HG02885 (cell line): ENCODE data around the gene TMEM125.

Experiments used
- ATAC-seq: cut with Tn5 transposase; IDR thresholded peaks from one replicate; pipeline ENCODE4 v1.9.1; 2021; ENCODE audit warnings: mild to moderate bottlenecking; ENCODE audit not compliant: unreplicated experiment, poor library complexity

Gene TMEM125

DNA sequence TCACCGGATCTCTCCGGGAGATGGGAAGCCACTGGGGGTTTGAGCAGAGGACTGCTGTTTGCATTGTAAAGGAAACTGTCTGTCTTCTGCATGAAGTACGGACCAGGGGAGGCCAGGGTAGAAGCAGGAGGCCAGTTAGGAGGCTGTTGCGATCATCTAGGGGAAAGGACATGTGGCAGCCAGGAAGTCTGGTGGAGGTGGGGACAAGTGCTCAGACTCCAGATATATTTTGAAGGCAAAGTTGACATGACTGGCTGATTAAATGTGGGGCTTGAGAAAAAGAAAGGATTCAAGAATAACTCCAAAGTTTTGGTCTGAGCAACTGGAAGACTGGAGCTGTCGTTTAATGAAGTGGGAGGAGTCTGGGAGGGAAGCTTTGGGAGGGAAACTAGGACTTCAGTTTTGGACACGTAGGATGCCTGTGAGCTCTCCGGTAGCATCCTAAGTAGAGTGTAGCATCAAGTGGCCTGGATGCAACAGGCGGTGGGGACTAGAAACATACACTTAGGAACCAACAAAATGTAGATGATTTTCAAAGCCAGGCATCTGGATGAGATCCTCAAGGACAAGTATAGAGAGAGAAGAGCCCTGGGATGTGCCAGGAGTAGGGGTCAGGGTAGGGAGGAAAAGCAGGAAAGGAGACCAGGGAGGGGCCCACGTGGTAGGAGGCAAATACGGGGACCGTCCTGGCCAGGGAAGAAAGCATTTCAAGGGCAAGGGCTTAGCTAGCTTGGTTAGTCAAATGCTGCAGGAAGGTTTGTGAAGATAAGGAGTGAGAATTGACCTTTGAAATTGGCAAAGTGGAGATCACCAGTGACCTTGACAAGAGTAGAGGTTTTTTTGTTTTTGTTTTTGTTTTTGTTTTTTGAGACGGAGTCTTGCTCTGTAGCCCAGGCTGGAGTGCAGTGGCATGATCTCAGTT lies 19.3 kb downstream of the TMEM125 start:
- no peak for ATAC-seq

DNA sequence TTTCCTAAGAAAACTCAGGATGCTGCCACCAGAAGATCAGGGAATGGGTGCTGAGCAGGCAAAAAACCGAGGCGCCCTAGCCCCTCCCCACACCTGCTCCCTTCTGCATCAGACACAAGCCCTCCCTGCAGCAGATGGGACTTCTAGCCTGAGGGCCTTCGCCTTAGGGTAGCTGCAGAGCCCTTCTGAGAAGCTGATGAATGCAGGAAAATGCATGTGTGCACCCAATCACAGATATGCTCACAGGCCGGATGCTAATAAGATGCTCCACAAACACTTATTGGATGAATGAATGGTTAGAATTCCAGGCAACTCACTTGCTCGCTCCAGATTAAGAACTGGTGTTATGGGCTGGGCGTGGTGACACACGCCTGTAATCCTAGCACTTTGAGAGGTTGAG lies 22.4 kb downstream of the TMEM125 start:
- ATAC-seq, result no peak

GRCh38 chr1:43292679-43293078 lies 22.9 kb downstream of the TMEM125 start:
- ATAC-seq, result no peak

GRCh38 chr1:43293176-43293575 lies 23.4 kb downstream of the TMEM125 start:
- ATAC-seq, result no peak

DNA sequence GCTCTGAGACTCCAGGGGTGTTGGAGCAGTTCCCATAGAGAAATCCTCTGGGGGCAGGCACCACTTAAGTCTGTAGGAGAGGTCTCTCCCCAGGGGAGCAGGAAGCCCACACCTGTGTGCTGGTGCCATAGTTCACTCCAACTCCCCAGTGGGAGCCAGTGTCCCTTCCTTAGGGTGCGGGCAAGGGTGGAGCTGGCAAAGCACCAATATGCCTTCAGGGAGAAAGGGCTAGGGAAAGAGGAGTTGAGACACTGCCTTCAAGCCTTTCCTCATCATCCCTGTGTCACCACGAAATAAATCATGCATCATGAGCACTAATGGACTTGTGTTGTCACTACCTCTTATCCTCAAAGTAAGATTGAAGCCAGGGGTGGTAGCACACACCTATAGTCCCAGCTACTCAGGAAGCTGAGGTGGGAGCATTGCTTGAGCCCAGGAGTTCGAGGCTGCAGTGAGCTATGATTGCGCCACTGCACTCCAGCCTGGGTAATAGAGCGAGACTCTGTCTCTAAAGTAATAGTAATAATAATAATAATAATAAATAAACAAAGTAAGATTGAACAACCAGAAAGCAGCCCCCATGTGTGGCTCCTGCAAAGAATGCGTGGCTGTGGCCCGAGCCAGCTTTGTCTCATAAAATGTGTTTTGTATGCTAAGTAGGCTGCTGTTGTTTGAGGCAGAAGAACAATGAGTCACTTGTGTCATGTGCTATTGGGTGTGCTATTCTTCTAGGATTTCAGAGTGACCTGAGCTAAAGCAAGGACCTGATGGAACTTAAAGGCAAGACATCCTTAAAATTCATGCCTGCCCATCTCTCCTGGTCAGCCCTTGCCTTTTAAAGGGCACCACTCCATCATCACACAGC lies 24.3 kb downstream of the TMEM125 start:
- ATAC-seq, result no peak

DNA sequence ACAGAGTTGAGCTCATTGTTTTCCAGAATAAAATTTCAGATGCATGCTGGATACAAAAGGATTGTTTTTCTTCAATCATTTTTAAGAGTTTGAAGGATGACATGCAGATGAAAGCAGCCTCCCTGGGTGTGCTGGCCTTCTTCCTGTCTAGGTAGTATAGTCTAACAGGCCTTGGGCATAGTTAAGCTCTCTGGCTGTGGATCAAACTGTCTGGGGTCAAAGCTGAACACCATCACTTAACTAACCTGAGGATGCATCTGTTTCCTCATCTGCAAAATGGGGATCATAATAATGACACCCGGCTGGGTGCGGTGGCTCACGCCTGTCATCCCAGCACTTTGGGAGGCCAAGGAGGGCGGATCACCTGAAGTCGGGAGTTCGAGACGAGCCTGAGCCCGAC lies 25.0 kb downstream of the TMEM125 start:
- ATAC-seq, result no peak

DNA sequence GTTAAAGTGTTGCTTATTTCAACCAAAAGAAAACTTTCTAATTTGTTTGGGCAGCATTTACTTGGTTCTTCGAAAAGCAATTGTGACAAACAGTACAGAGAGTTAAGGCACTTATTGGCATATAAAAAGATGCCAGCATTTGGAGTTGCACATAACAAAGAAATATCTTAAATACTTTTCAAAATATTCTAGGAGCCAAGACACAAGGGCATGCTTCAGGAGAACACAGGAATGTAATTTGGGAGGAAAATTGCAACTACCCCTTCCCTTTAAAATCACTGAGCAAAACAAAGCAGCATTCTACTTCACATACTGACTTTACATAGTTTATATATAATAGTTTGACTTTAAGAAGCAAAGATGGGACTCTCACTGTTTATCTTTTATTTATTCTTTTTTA lies 26.4 kb downstream of the TMEM125 start:
- ATAC-seq, result no peak

DNA sequence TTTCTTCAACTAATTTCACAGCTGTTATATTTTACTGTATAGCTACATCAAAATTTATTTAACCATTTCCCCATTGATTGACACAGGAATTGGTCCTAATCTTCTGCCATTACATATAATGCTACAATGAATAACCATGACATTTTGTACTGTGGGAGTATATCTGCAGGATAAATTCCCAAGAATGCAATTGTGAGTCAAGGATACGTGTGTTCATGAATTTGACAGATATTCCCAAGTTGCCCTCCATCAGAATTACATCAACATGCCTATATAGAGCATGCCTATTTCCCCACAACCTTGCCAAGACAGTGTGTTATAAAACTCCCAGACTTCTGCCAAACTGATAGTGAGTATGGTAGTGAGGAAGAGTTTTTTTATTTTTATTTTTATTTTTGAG lies 28.3 kb downstream of the TMEM125 start:
- no peak for ATAC-seq

DNA sequence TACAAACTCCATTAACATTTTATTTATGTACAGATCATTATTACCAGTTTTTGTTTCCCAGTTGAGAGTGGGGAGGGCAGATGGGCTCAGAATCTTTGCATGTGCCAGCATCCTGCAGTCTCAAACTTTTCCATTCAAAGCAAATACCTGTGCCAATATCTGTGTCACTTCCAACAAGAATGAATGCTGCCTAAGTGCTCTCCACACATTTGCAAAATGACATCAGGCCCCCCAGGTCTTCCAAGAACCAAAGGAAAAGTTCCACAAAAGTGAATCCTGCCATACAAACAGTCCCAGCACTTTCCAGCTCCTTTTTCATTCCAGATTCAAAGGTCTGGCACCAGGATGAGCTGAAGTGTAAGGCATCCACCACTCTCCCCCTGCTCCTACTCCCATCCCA lies 29.3 kb downstream of the TMEM125 start:
- no peak for ATAC-seq

DNA sequence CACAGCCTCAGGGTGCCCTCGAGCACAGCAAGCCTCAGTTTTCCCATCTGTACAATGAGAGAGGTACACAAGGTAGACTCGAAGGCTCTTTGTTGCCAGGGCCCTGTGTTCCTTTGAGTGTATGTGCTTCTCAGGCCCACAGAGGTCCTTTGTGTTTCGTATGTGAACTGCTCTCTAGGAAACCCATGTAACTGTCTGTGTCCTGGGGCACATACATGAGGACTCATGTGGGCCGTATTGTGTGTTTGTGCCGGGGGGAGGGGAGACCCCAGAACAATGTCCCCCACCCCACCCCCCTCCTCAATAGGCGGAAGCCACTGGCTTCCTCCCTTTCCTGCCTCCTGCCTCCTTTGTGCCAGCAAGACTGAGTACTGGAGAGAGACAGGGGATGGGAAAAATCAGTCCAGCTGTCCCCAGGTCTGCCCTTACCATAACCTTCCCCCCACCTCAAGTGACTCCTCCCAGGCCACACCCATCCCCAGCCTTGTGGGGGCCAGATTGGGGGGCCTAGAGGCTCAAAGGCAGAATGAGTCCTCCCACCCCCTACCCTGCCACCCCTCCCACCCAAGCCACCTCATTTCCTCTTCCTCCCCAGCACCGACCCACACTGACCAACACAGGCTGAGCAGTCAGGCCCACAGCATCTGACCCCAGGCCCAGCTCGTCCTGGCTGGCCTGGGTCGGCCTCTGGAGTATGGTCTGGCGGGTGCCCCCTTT lies 30.8 kb downstream of the TMEM125 start, which contains the start of gene TIE1:
Gene TIE1, plus strand, starts transcription at position 605 of the 717 bp plus-strand sequence. Its CDS starts 90 bp downstream, at position 695.
- ATAC-seq, result no peak

- ATAC-seq, result no peak
These were observed 32.4 kb downstream of the TMEM125 start for GRCh38 chr1:43302201-43302600.

GRCh38 chr1:43302721-43303470 lies 33.1 kb downstream of the TMEM125 start:
- ATAC-seq, result no peak

DNA sequence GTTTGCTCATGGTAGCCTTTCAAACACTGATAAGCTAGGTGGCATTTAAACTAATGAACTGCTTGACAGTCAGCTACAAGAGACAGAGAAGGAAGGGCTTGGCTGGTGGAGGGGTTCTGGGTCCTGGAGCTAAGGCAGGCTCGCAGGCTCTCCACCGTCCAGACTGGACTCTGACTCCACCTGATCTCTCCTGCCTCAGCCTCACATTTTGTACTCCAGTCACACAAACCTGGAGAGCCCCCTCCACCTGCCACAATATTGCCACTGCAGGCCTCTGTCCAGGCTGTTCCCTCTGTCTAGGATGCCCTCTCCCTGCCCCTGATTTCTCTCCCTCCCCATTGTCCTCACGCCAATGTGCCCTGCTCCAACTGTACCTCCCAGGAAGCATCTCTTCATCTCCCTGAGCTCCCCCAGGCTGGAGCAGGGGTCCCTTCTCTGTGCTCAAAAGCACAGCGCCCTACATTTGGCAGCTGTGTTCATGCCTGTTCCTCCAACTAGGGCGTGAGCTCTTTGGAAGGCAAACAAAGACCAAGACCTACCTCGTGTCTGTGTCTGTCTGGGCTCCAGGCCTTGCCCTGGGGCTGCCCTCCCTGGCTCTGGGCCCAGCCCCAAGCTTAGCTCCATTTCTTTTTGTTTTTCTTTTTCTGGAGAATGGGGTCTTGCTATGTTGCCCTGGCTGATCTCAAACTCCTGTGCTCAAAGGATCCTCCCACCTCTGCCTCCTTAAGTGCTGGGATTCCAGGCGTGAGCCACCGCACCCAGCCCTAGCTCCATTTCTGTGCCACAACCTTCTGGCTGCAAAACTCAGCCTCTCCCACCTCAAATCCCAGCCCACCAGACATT lies 33.9 kb downstream of the TMEM125 start:
- no peak for ATAC-seq

DNA sequence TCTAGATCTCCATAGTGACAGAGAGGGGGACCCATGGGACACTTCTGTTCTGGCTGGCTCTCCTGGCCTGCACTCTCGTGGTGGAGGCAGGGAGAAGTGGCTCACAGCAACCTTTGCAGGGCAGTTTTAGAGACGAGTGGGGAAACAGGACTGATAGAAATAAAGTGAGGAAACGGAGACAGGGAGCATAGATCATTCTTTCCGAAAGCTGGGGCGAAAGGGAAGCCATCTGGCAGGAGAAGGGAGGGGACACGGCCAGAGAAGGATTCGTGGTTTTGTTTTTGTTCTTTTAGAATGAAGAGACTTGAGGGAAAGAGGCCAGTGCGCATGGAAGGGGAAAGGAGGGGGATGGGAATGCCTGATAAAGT lies 34.5 kb downstream of the TMEM125 start:
- ATAC-seq, result no peak

- ATAC-seq, result no peak
These were observed 35.1 kb downstream of the TMEM125 start for GRCh38 chr1:43304771-43305300.

- ATAC-seq, result no peak
These were observed 35.7 kb downstream of the TMEM125 start for GRCh38 chr1:43305461-43305860.

GRCh38 chr1:43305926-43306687 lies 36.3 kb downstream of the TMEM125 start:
- ATAC-seq, result no peak
